Hematopoietic multipotent progenitor cell (in vitro differentiated cells): Measurements from ENCODE around the gene GRK7. TPM values are rescaled to one million over a fixed set of nuclear protein-coding genes. Genes with fewer than 3 reads are reported as not detected.

Experiments used
- DNase-seq, 3 donors: peaks; one replicate each; pipeline ENCODE4 v3.0.0-alpha.2; 2011 to 2015; ENCODE audit warnings: low read depth in 2 of 3, low spot score in 2 of 3
- total RNA-seq: library from RNA; depleted of rRNA; stranded (reverse); fragments of >200 nt; gene quantifications from one replicate; pipeline ENCODE4 v1.2.3, GENCODE V29; 2012

GRK7 gene, protein sequence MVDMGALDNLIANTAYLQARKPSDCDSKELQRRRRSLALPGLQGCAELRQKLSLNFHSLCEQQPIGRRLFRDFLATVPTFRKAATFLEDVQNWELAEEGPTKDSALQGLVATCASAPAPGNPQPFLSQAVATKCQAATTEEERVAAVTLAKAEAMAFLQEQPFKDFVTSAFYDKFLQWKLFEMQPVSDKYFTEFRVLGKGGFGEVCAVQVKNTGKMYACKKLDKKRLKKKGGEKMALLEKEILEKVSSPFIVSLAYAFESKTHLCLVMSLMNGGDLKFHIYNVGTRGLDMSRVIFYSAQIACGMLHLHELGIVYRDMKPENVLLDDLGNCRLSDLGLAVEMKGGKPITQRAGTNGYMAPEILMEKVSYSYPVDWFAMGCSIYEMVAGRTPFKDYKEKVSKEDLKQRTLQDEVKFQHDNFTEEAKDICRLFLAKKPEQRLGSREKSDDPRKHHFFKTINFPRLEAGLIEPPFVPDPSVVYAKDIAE (N-terminal part only)
- total RNA-seq: not detected

DNA sequence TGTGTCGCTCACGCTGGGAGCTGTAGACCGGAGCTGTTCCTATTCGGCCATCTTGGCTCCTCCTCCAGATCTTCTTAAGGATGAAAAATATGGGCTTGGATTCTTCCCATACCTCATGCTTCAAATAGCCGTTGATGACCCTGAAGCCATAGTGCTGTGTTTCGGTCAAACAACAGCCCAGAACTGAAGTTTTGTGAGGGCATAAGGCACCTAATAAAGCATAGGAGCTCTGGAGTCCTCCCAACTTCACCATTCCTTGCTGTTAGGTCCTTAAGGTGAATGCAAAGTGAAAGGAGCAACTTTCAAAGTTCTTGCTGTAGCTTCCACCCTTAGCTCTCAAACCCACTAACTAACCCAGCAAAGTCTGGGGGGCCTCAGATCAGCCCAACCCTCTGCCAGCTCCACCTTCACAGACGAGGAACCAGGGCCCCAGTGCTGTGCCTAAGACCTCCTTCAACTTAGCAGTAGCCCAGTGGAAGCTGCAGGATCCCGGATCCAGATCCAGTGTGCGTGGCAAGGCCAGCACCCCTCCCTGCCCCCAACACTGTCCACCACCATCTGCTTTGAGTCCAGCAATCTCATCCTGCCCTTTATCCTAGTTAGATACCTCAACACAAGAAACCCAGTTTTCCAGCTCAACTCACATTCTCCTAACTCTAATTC, at the start of gene GRK7:
Gene GRK7, plus strand, starts transcription at position 321 of the 663 bp plus-strand sequence. CDS start 14,877 bp downstream, outside the sequence.
- DNase-seq: no peak

DNA sequence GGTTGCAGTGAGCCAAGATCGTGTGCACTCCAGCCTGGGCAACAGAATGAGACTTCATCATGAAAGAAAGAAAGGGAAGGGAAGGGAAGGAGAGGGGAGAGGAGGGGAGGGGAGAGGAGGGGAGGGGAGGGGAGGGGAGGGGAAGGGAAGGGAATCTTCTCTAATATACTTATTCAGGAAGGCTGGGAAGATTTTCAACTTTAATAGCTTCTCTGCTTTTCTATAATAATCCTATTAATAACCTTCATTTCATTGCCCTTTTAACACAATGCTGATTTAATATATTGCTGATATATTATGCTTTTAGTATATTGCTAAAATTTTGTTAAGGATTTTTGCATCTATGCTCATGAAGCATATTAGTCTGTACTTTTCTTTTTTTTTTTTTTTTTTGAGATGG, 48.5 kb upstream of the GRK7 start:
- DNase-seq: no peak

DNA sequence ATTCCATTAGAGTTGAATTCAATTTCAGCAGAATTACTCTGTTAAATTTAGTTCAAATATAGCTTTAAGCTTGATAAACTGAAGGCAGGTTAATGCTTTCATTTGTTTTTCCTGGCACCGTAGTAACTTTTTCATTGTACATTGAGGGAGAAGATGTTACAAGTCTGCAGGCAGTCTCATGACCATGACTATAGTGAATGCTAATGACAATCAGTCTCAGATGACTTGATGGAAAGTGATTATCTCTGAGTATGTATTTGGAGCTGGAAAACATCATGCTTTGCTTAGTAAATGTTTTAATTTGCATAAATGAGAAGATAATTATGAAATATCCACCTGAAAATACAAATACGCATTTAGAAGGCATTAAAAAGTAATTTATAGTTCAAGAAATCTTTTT, 41.1 kb upstream of the GRK7 start:
- DNase-seq: no peak

DNA sequence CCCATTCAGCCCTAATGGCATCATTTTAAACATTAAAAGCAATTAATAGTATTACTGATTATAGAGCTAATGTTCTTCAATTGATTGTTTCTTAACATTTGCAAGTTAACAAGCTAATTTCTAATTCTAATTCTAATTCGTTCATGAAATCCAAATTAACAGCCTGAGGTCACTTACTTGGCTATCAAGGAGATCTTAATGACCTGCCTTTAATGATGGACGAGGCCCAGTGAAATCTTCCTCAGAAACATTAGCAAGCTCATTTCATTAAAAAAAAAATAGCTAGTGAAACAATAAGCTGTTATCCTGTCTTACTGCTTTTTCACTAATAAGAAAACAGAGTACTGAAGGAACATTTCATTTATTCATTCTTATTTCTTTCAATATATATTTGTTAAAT, 40.6 kb upstream of the GRK7 start:
- DNase-seq: no peak

DNA sequence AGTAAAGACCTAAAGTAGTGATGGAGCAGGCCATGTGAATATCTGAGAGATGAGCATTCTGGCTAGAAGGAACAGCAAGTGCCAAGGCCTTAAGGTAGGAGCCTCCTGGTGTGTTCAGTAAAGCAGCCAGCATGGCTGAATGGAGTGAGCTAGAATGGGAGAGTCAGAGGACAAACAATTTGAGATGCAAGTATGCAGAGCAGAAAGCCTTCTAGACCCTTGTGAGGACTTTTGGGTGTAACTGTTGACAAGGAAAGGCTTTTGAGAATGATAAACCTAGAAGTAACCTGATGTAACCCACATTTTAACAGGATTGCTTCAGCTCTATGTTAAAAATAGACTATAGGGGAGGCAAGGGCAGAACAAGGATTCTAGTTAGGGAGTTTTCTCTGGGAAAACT, 40.0 kb upstream of the GRK7 start:
- DNase-seq: no peak

DNA sequence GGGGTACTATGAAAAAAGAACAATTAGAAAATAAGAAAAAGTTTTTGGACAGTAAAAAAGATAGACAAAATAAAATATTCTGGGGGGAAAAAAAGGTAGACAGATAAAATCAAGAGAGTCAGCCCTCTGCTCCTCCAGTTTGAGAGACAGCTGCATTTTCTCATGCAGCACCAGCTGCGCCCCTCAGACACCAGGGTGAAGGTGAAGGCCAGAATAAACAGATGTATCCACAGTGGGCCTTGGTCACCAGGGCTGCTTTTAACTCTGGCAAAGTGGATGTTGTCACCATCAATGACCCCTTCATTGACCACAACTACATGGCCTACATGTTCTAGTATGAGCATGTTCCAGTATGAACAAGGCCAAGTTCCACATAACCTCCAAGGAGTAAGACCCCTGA, 39.0 kb upstream of the GRK7 start:
- no peak for DNase-seq

DNA sequence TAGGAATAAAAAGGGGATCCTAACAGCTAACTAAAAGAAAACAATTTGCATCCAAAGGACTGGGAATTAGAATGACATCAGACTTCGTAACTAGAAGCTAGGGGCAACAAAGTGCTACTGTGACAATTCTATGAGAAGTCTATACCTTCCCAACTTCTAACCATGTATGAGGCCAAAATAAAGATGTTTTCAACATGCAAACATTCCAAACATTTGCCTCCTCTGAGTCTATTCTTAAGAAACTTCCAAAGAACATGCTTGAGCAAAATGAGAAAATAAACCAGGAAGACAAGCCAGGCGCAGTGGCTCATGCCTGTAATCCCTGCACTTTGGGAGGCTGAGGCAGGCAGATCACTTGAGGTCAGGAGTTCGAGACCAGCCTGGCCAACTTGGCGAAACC, 38.2 kb upstream of the GRK7 start:
- no peak for DNase-seq

DNA sequence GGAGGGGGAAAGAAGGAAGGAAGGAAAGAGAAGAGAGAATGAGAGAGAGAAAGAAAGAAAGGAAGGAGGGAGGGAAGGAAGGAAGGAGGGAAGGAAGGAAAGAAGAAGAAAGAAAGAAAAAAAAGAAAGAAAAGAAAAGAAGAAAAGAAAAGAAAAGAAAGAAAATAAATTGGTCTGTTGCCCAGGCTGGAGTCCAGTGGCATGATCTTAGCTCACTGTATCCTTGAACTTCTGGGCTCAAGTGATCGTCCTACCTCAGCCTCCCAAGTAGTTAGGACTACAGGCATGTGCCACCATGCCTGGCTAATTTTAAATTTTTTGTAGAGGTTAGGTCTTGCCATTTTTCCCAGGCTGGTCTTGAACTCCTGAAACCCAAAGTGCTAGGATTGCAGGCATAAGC, 36.7 kb upstream of the GRK7 start:
- no peak for DNase-seq

DNA sequence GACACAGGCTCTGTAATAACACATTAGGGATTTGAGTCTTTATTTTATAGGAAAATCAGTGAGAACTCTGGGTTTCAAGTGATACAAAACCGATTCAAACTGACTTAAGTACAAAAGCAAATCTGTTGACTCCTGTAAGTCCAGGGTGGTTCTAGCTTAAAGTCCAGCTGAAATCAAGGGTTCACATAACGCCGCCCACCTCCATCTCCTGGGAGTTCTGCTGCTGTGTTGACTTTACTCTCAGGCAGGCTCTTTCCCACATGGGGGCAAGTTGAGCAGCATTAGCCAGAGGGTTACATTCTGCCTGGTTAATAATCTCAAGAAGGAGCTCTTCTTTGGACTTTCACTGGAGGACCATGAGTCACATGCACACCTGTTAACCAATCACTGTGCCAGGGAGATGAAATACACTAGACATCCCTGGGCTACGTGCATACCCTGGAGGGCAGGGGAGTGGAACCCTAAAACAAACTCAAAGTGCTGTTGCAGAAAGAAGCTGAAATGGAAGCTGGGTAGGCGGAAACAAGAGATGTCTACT, 34.8 kb upstream of the GRK7 start:
- no peak for DNase-seq

DNA sequence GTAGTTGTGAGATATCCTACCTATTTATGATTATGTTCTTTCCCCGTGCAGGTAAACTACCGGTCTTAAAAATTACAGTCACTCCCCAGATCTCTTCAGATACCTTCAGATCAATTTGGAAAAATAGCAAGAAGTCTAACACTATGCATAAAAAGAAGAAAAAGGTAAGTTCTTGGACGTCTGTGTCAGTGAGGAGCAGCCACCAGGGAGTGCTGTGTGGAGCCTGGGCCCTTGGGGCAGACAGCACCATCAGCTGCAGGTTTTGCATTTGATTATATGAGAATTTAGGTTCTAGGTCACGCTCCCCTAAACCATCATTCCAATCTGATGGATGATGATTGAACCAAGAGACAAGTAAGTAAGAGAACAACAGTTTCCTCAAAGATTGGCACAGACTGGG, 34.0 kb upstream of the GRK7 start:
- no peak for DNase-seq

DNA sequence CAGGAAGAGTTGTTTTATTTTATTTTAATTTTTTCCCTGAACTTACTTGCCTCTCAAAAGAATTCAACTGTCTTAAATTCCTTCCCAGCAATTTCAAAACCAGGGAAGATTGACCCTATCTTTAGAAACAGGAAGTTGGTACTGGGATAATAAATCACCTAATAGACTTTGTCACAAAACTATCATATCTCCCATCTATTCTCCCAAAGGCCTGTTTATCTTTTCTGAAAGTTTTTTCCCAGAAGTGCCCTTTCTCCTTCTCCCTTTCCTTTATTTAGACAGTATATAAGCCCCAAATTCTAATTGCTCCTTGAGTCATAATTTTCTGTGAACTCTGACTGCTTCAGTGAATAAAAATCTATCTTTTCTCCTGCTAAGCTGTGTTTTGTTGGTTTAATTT, 28.0 kb upstream of the GRK7 start:
- DNase-seq: no peak

DNA sequence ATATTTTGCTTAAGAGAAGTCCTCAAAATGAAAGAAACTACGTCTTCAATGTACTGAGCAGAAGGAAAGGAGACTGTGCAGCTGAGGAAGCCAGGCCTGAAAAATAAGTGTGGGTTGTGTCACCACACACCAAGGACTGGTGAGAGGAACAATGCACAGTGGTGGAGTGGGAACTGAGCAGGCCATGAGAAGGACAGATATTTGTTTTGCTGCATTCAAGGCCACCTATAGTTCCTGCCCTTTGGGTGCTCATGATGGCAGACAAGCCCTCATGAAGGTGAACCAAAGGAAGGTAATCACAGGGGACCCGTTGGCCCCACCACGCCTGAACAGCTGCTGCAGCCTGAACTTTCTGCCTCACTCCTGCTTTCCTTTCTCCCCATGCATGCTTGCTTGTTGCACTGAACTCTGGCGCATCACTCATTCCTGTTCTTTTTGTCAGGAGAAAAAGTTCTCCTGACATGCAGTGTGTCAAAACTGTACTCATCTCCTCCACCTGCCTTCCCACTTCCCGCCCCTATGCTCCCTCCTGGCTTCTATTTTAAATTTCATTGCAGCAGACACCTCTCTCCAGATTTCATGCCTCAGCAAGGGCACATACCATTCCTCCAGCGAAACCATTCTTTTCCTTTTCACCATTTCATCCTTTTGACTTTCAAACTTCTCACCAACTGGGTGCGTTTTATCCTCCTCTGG, 27.3 kb upstream of the GRK7 start:
- no peak for DNase-seq

DNA sequence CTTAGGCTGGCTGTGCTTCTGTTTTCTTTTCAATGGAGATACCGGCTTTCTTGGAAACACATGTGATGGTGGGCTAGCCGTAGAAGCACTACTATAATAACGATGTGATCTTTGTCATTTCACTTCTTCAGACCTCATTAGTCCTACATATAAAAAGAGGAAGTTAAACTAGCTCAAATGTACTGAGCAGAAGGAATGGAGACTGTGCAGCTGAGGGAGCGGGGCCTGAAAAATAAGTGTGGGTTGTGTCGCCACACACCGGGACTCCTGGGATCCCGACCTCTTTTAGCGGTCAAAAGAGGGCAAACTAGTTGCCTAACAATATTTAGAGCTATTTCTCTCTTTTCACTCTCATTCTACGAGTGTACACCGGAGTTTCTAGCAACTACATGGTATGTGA, 26.1 kb upstream of the GRK7 start:
- peak in 2 of 3 donors; percentile 17 to 40 for DNase-seq

DNA sequence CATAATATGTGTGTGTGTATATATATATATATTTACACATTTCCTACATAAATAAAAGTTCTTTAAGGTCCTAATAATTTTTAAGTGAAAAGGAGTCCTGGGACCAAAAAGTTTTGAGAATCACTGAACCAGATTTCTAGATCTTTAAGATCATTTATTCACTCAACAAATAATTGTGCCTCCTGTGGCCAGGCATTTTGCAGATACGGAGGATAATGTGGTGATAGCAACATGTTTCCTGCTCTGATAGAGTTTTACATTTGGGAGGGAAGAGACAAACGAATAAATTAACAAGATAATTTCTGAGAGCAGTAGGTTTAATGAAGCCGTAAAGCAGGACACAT, 25.6 kb upstream of the GRK7 start:
- no peak for DNase-seq

DNA sequence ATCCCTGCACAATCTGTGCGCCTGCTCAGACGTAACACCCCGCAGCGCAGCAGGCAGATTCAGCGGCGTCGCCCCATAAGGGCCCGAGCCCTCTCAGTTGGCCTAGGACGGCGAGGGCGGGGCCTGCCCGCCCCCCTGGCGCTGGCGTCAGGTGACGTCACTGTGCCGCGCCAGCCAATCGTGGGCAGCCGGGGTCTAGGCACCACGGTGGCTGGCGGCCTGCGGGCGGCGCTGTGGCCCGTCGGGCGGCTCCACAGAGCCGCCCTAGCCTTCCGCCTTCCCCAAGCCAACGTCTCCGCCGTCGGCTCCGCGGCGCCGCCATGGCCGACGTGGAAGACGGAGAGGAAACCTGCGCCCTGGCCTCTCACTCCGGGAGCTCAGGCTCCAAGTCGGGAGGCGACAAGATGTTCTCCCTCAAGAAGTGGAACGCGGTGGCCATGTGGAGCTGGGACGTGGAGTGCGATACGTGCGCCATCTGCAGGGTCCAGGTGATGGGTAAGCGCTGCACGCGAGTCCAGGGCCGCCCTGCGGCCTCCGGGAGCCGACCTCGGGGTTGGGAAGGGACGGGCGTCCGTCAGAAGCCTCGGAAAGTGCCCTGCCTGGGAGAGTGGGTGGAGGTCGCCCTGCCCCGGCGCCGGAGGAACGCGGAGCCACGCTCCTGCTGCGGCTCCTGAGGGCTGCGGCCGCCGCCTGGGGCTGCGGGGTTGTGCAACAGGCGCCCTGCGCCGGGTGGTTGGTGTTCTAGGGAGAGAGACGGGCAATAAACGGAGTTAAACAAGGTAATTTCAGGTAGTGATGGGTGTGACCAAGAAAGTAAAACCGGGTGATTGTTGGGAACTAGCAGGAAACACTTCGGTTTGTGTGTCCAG, 25.0 kb upstream of the GRK7 start, which contains the start of gene RNF7:
Gene RNF7, plus strand, starts transcription at position 277 of the 869 bp plus-strand sequence. Its CDS starts 44 bp downstream, at position 321.
- peak; percentile 96 to 98 (median 96) for DNase-seq

DNA sequence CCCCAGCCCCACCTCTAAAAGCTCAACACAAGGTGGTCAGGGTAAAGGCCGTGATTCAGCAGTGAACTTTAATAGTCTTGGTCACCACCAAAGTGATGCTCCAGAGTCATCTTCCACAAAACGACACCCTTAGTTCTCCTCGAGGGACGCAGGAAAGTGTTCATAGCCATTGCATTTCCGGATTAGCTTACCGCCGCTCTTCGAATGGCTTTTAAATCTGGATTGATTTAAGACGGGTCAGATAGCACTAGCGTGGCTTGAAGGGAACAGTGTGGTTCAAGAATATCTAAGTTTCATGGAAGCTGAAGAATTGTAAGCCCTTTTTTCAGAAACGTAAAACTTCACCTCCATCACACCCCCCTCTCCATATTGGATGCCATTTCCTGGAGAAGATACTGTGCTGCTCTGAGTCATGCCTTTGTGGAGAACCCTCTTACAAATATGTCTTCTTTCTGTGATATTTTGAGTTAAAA, 24.3 kb upstream of the GRK7 start:
- peak; percentile 14 to 58 (median 51) for DNase-seq

DNA sequence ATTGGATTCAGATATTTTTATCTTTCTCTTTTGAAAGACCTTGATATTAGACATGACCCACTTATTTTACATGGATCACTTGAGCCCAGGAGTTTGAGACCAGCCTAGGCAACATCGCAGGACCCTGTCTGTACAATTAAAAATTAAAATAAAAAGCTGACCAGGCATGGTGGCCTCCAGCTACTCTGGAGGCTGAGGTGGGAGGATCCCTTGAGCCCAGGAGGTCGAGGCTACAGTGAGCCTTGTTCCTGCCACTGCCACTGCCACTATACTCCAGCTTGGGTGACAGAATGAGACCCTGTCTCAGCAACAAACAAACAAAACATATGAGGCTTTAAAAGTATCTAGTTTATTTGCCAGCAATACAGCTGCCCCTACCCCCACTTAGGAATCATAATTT, 23.5 kb upstream of the GRK7 start:
- DNase-seq: no peak

DNA sequence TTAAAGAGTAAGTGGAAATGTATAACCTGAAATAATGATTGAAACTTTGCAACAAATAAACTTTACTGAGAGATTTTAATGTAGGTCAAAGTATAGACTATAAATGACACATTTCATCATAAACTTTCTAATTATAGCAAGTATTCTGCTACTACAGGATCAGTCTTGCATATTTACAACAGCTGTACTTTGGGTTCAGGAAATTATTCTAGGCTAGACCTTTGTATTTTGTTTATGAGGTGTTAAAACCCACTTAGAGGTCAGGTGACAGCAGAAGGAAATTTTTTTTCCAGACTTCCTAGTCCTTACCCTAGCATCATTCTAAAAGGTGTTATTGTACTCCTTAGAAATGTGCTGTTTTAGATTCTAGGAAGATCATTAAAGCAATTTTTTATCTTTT, 22.9 kb upstream of the GRK7 start:
- DNase-seq: no peak

DNA sequence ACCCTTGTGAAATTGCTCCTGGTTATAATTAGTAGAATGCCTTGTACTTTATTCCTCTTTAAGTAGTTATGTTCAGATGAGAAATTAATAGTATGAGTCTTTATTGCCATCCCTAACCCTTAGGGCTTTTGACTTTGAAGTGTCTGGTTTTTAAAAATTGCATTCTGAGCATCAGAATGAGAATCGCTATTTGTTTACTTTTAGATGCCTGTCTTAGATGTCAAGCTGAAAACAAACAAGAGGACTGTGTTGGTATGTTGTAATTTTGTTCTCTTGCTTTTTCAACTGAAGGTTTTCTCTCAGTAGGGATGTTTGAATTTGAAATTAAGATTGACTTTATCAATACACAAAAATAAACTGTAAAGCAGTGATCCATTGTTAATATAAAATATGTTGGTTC, 19.9 kb upstream of the GRK7 start:
- no peak for DNase-seq

DNA sequence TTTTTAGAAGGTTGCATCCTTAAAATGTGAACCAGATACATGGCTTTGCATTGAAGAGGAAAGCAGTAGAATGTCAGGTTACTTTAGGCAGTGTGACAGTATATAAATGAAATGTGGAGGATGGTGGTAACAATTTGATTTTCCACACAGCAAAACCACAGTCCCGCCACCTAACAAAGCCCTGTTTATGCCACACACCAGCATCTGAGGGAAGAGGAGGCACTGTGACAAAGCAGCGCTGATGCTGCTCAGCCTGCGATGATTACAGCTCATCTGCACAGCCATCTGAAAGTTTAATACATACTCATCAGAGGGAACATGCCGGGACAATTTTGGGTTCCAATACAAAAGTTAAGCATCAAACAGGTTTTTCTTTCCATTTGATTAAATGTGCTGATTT, 16.2 kb upstream of the GRK7 start:
- no peak for DNase-seq
